Lung (tissue), 12 donors: ENCODE data around the gene PTH2. TPM values are rescaled to one million over a fixed set of nuclear protein-coding genes. Genes with fewer than 3 reads are reported as not detected.

ENCODE experiments used
- ATAC-seq: fragments of 200-7000 bp; cut with Tn5 transposase; one replicate; pipeline ENCODE4 v1.9.1; 2020; ENCODE audit warnings: moderate number of reproducible peaks; ENCODE audit not compliant: insufficient read depth, low FRiP score
- DNase-seq, 3 donors: peaks; one replicate each; pipeline ENCODE4 v3.0.0-alpha.2; 2013 to 2017
- H3K27ac ChIP-seq, 2 donors: one replicate each; pipeline ENCODE4 v1.5.1; 2013; ENCODE audit warnings: mild to moderate bottlenecking in 2 of 2, moderate library complexity in 2 of 2, control low read depth in 1 of 2, inconsistent platforms in 1 of 2, low read depth in 1 of 2, low read length in 1 of 2
- H3K27me3 ChIP-seq, 3 donors: one replicate each; pipeline ENCODE4 v1.5.1; 2013; ENCODE audit warnings: low read length in 2 of 3; ENCODE audit not compliant: control insufficient read depth in 3 of 3, insufficient read depth in 3 of 3
- H3K36me3 ChIP-seq, 4 donors: one replicate each; pipeline ENCODE4 v1.5.1; 2013; ENCODE audit warnings: low read length in 4 of 4, mild to moderate bottlenecking in 1 of 4, moderate library complexity in 1 of 4; ENCODE audit not compliant: control insufficient read depth in 4 of 4, insufficient read depth in 4 of 4
- H3K4me1 ChIP-seq, 5 donors: one replicate each; pipeline ENCODE4 v1.5.1; 2013; ENCODE audit warnings: low read length in 5 of 5, mild to moderate bottlenecking in 2 of 5, moderate library complexity in 1 of 5; ENCODE audit not compliant: control insufficient read depth in 5 of 5, insufficient read depth in 5 of 5
- H3K4me3 ChIP-seq: one replicate; pipeline ENCODE4 v1.5.1; 2013; ENCODE audit warnings: mild to moderate bottlenecking, control low read depth, moderate library complexity
- H3K9ac ChIP-seq, 2 donors: one replicate each; pipeline ENCODE4 v1.5.1; 2013; ENCODE audit warnings: low read length in 2 of 2, control low read depth in 1 of 2; ENCODE audit not compliant: insufficient read depth in 1 of 2
- H3K9me3 ChIP-seq, 4 donors: one replicate each; pipeline ENCODE4 v1.5.1; 2013; ENCODE audit warnings: low read length in 3 of 4, mild to moderate bottlenecking in 1 of 4, moderate library complexity in 1 of 4; ENCODE audit not compliant: control insufficient read depth in 4 of 4, insufficient read depth in 3 of 4
- WGBS, 2 donors: extraction: QIAGEN DNeasy Blood & Tissue Kit; methylation state at CpG; one replicate each; pipeline ENCODE4 v1.1.7; 2013; 5-methylcytosine and 5-hydroxymethylcytosine counted together
- polyA plus RNA-seq, 2 donors: library from polyadenylated mRNA; stranded (reverse); fragments of 200-250 nt; gene quantifications; one replicate each; pipeline ENCODE4 v1.2.1, GENCODE V29; 2013
- total RNA-seq, 2 donors: library from RNA; depleted of rRNA in 1 of 2; stranded (reverse); fragments of >200 nt in 1 of 2; gene quantifications; one replicate each; pipeline ENCODE4 v1.2.1, GENCODE V29; 2014 to 2021
- TF ChIP-seq, protein P1 (sequence below): IDR thresholded peaks from 2 replicates; pipeline ENCODE4 v1.5.1; 2012; ENCODE audit warnings: mild to moderate bottlenecking; ENCODE audit errors: control extremely low read depth, extremely low read depth
- donor health status: control.
- donor health status: control.
- donor health status: Bipolar disorder and iron deficiency.
- donor health status: healthy.
- donor health status: DM: yes; HTN: yes; CAD: no.

Gene PTH2
- total and polyA plus RNA-seq, 4 donors: not detected

- ATAC-seq (no peak), DNase-seq (no peak)
- H3K9ac ChIP-seq: no peak overlapping the region
- peaks cover 0 to 7% (median 3%) of the 10 kb centered on the region in 3 donors for H3K27me3 ChIP-seq
- no peaks in the 10 kb centered on the region for H3K9me3 ChIP-seq
- 79 to 80% methylated on average over 8 of the region's 8 CpGs for WGBS, 2 donors
- no peak overlapping the region for H3K4me3 ChIP-seq
- H3K36me3 ChIP-seq: no peaks in the 10 kb centered on the region
- H3K4me1 ChIP-seq: no peaks in the 10 kb centered on the region
- TF ChIP-seq, protein P1, sequence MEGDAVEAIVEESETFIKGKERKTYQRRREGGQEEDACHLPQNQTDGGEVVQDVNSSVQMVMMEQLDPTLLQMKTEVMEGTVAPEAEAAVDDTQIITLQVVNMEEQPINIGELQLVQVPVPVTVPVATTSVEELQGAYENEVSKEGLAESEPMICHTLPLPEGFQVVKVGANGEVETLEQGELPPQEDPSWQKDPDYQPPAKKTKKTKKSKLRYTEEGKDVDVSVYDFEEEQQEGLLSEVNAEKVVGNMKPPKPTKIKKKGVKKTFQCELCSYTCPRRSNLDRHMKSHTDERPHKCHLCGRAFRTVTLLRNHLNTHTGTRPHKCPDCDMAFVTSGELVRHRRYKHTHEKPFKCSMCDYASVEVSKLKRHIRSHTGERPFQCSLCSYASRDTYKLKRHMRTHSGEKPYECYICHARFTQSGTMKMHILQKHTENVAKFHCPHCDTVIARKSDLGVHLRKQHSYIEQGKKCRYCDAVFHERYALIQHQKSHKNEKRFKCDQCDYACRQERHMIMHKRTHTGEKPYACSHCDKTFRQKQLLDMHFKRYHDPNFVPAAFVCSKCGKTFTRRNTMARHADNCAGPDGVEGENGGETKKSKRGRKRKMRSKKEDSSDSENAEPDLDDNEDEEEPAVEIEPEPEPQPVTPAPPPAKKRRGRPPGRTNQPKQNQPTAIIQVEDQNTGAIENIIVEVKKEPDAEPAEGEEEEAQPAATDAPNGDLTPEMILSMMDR: no peak
- H3K27ac ChIP-seq: no peak overlapping the region
Measured at GRCh38 chr19:49396738-49397505, 26.3 kb downstream of the PTH2 start.

- 64 to 75% methylated on average over 15 of the region's 15 CpGs for WGBS, 2 donors
- ATAC-seq (no peak), DNase-seq (no peak)
- H3K27me3 ChIP-seq: peaks cover 0 to 7% (median 5%) of the 10 kb centered on the region in 3 donors
- peak overlapping the region in 1 of 2 donors; percentile 65 for H3K27ac ChIP-seq
- no peaks in the 10 kb centered on the region for H3K9me3 ChIP-seq
- H3K4me3 ChIP-seq: no peak overlapping the region
- TF ChIP-seq, protein P1: no peak
- no peaks in the 10 kb centered on the region for H3K4me1 ChIP-seq
- H3K36me3 ChIP-seq: no peaks in the 10 kb centered on the region
- H3K9ac ChIP-seq: no peak overlapping the region
Measured at GRCh38 chr19:49395581-49396407, 27.4 kb downstream of the PTH2 start.

GRCh38 chr19:49393881-49394280, 29.4 kb downstream of the PTH2 start:
- 63 to 66% methylated on average over 5 of the region's 5 CpGs for WGBS, 2 donors
- no peak overlapping the region for H3K4me3 ChIP-seq
- H3K36me3 ChIP-seq: no peaks in the 10 kb centered on the region
- no peak overlapping the region for H3K9ac ChIP-seq
- H3K27me3 ChIP-seq: peaks cover 0 to 11% (median 5%) of the 10 kb centered on the region in 3 donors
- no peaks in the 10 kb centered on the region for H3K4me1 ChIP-seq
- ATAC-seq (no peak), DNase-seq (no peak)
- no peak overlapping the region for H3K27ac ChIP-seq
- TF ChIP-seq, protein P1: no peak
- H3K9me3 ChIP-seq: peaks cover 0 to 2% (median 0%) of the 10 kb centered on the region in 4 donors
